T-helper 17 cell (primary cell): ENCODE measurements around the gene EIF4EBP3. TPM values are rescaled to one million over a fixed set of nuclear protein-coding genes. Genes with fewer than 3 reads are reported as not detected.

Experiments used
- ATAC-seq: fragments of 150-1000 bp; cut with Tn5 transposase; 2 replicates; pipeline ENCODE4 v1.10.0; 2021; ENCODE audit warnings: mild to moderate bottlenecking, moderate library complexity
- DNase-seq, 3 donors: peaks; one replicate each; pipeline versions ENCODE4 v3.0.0 to v3.0.0-alpha.2; 2020 to 2021
- H3K9me3 ChIP-seq: one replicate; pipeline ENCODE4 v1.7.0; 2013; ENCODE audit warnings: low read length, mild to moderate bottlenecking; ENCODE audit not compliant: control insufficient read depth, poor library complexity, severe bottlenecking
- H3K27ac Mint-ChIP-seq: one replicate; pipeline ENCODE4 v1.8.0; 2022; ENCODE audit warnings: mild to moderate bottlenecking, moderate library complexity, mixed read lengths
- H3K27me3 Mint-ChIP-seq: one replicate; pipeline ENCODE4 v1.8.0; 2022; ENCODE audit warnings: mixed read lengths
- H3K36me3 Mint-ChIP-seq: one replicate; pipeline ENCODE4 v1.8.0; 2022; ENCODE audit warnings: low read depth, mixed read lengths
- H3K4me1 Mint-ChIP-seq: one replicate; pipeline ENCODE4 v1.8.0; 2022; ENCODE audit warnings: mild to moderate bottlenecking, mixed read lengths
- H3K4me3 Mint-ChIP-seq: one replicate; pipeline ENCODE4 v1.8.0; 2022; ENCODE audit warnings: mild to moderate bottlenecking, moderate library complexity, mixed read lengths
- total RNA-seq, 4 donors: library from RNA in 2 of 4; stranded (reverse) in 2 of 4; gene quantifications; one replicate each; pipeline ENCODE4 v1.2.3 and lab custom pipeline; 2022 to 2026

The EIF4EBP3 gene
- total RNA-seq, 2 donors from 2014 or later = 9.1 to 14.0 TPM

- no peak for DNase-seq
- Mint-ChIP-seq H3K36me3 (peaks cover 6% of the 10 kb centered on the region), H3K4me1 (peaks cover 53% of the 10 kb centered on the region), H3K27ac (peak overlapping the region; percentile 99), H3K4me3 (peak overlapping the region; percentile 53), H3K27me3 (no peaks in the 10 kb centered on the region)
- no peaks in the 10 kb centered on the region for H3K9me3 ChIP-seq
- ATAC-seq = no peak
Measured at GRCh38 chr5:140561753-140562523, 14.5 kb downstream of the EIF4EBP3 start.

GRCh38 chr5:140563596-140563995 lies 16.1 kb downstream of the EIF4EBP3 start:
- H3K4me3 Mint-ChIP-seq = peak overlapping the region; percentile 95
- ATAC-seq = no peak
- peaks cover 13% of the 10 kb centered on the region for H3K36me3 Mint-ChIP-seq
- no peaks in the 10 kb centered on the region for H3K27me3 Mint-ChIP-seq
- H3K27ac Mint-ChIP-seq = peak overlapping the region; percentile 99
- DNase-seq = no peak
- no peaks in the 10 kb centered on the region for H3K9me3 ChIP-seq
- H3K4me1 Mint-ChIP-seq = peaks cover 50% of the 10 kb centered on the region

GRCh38 chr5:140564196-140565023 lies 16.9 kb downstream of the EIF4EBP3 start, which contains the start of the genes APBB3 and SLC35A4:
Gene APBB3 (minus strand): TSS chr5:140564598. CDS start chr5:140564245, 353 bp downstream.
Gene SLC35A4 (plus strand): TSS chr5:140564828. CDS start chr5:140567170, 2,342 bp downstream.
- H3K27me3 Mint-ChIP-seq = no peaks in the 10 kb centered on the region
- peak within 1 kb of the TSS; percentile 99 for H3K27ac Mint-ChIP-seq
- peaks cover 13% of the 10 kb centered on the region for H3K36me3 Mint-ChIP-seq
- H3K4me3 Mint-ChIP-seq = peak within 1 kb of the TSS; percentile 95
- DNase-seq (peak; percentile 90 to 97 (median 94)), ATAC-seq (peak; percentile 89)
- H3K9me3 ChIP-seq = no peaks in the 10 kb centered on the region
- peaks cover 52% of the 10 kb centered on the region for H3K4me1 Mint-ChIP-seq

- peak; percentile 0 for ATAC-seq
- no peaks in the 10 kb centered on the region for H3K9me3 ChIP-seq
- Mint-ChIP-seq H3K27me3 (no peaks in the 10 kb centered on the region), H3K36me3 (peaks cover 13% of the 10 kb centered on the region), H3K27ac (peak overlapping the region; percentile 99), H3K4me1 (peaks cover 49% of the 10 kb centered on the region), H3K4me3 (peak overlapping the region; percentile 95)
- DNase-seq = no peak
Measured at GRCh38 chr5:140565024-140565779, 17.7 kb downstream of the EIF4EBP3 start.

- ATAC-seq (no peak), DNase-seq (no peak)
- Mint-ChIP-seq H3K36me3 (peaks cover 13% of the 10 kb centered on the region), H3K4me3 (peak overlapping the region; percentile 95), H3K4me1 (peaks cover 49% of the 10 kb centered on the region), H3K27me3 (no peaks in the 10 kb centered on the region), H3K27ac (peak overlapping the region; percentile 99)
- H3K9me3 ChIP-seq = no peaks in the 10 kb centered on the region
Measured at GRCh38 chr5:140565780-140566095, 18.3 kb downstream of the EIF4EBP3 start.

- no peaks in the 10 kb centered on the region for H3K27me3 Mint-ChIP-seq
- peak overlapping the region; percentile 71 for H3K27ac Mint-ChIP-seq
- ATAC-seq (no peak), DNase-seq (no peak)
- peaks cover 46% of the 10 kb centered on the region for H3K4me1 Mint-ChIP-seq
- peaks cover 13% of the 10 kb centered on the region for H3K36me3 Mint-ChIP-seq
- no peak overlapping the region for H3K4me3 Mint-ChIP-seq
- H3K9me3 ChIP-seq = no peaks in the 10 kb centered on the region
Measured at GRCh38 chr5:140566665-140567064, 19.2 kb downstream of the EIF4EBP3 start.

GRCh38 chr5:140567136-140567818 lies 19.8 kb downstream of the EIF4EBP3 start:
- DNase-seq (no peak), ATAC-seq (no peak)
- Mint-ChIP-seq H3K4me3 (no peak overlapping the region), H3K36me3 (peaks cover 13% of the 10 kb centered on the region), H3K27me3 (no peaks in the 10 kb centered on the region), H3K27ac (peak overlapping the region; percentile 71), H3K4me1 (peaks cover 46% of the 10 kb centered on the region)
- no peaks in the 10 kb centered on the region for H3K9me3 ChIP-seq

GRCh38 chr5:140567871-140568270 lies 20.4 kb downstream of the EIF4EBP3 start:
- no peaks in the 10 kb centered on the region for H3K9me3 ChIP-seq
- Mint-ChIP-seq H3K4me1 (peaks cover 43% of the 10 kb centered on the region), H3K27me3 (no peaks in the 10 kb centered on the region), H3K27ac (peak overlapping the region; percentile 97), H3K36me3 (peaks cover 13% of the 10 kb centered on the region), H3K4me3 (no peak overlapping the region)
- DNase-seq = no peak
- no peak for ATAC-seq

GRCh38 chr5:140568443-140569063 lies 21.1 kb downstream of the EIF4EBP3 start:
- no peak for DNase-seq
- Mint-ChIP-seq H3K27me3 (no peaks in the 10 kb centered on the region), H3K36me3 (peaks cover 16% of the 10 kb centered on the region), H3K27ac (peak overlapping the region; percentile 97), H3K4me1 (peaks cover 44% of the 10 kb centered on the region), H3K4me3 (peak overlapping the region; percentile 83)
- no peak for ATAC-seq
- H3K9me3 ChIP-seq = no peaks in the 10 kb centered on the region

- DNase-seq (no peak), ATAC-seq (no peak)
- peaks cover 42% of the 10 kb centered on the region for H3K4me1 Mint-ChIP-seq
- H3K27me3 Mint-ChIP-seq = no peaks in the 10 kb centered on the region
- H3K27ac Mint-ChIP-seq = peak overlapping the region; percentile 97
- peaks cover 16% of the 10 kb centered on the region for H3K36me3 Mint-ChIP-seq
- peak overlapping the region; percentile 83 for H3K4me3 Mint-ChIP-seq
- H3K9me3 ChIP-seq = no peaks in the 10 kb centered on the region
Measured at GRCh38 chr5:140569197-140569596, 21.7 kb downstream of the EIF4EBP3 start.

- peak overlapping the region; percentile 97 for H3K27ac Mint-ChIP-seq
- no peak overlapping the region for H3K4me3 Mint-ChIP-seq
- no peak for ATAC-seq
- H3K27me3 Mint-ChIP-seq = no peaks in the 10 kb centered on the region
- no peak for DNase-seq
- H3K9me3 ChIP-seq = no peaks in the 10 kb centered on the region
- peaks cover 16% of the 10 kb centered on the region for H3K36me3 Mint-ChIP-seq
- H3K4me1 Mint-ChIP-seq = peaks cover 34% of the 10 kb centered on the region
Measured at GRCh38 chr5:140570058-140570457, 22.6 kb downstream of the EIF4EBP3 start.

- peaks cover 30% of the 10 kb centered on the region for H3K4me1 Mint-ChIP-seq
- peaks cover 16% of the 10 kb centered on the region for H3K36me3 Mint-ChIP-seq
- H3K27me3 Mint-ChIP-seq = no peaks in the 10 kb centered on the region
- H3K27ac Mint-ChIP-seq = peak overlapping the region; percentile 97
- DNase-seq (no peak), ATAC-seq (no peak)
- no peak overlapping the region for H3K4me3 Mint-ChIP-seq
- H3K9me3 ChIP-seq = no peaks in the 10 kb centered on the region
Measured at GRCh38 chr5:140570488-140570887, 23.0 kb downstream of the EIF4EBP3 start.
